Stimulated activated memory B cell treated with anti-CD40 and anti-IgM and Interleukin-4, amounts not matched to agents 10 μg/mL and 1 μg/mL and 100 μg/mL, for 72 hours (primary cell): ENCODE data around the gene PIKFYVE.
"Not testable (repeated sequence)": the region's sequence is repeated elsewhere in the genome, so short reads cannot be mapped to it uniquely, and the experiment has no call there.

ENCODE experiments used
- ATAC-seq: fragments of 150-1000 bp; cut with Tn5 transposase; 2 replicates; pipeline ENCODE4 v1.10.0; 2021
- H3K27ac Mint-ChIP-seq: one replicate; pipeline ENCODE4 v1.8.0; 2022; ENCODE audit warnings: mild to moderate bottlenecking, mixed read lengths
- H3K27me3 Mint-ChIP-seq: one replicate; pipeline ENCODE4 v1.8.0; 2022; ENCODE audit warnings: mixed read lengths
- H3K36me3 Mint-ChIP-seq: one replicate; pipeline ENCODE4 v1.8.0; 2022; ENCODE audit warnings: mixed read lengths
- H3K4me1 Mint-ChIP-seq: one replicate; pipeline ENCODE4 v1.8.0; 2022; ENCODE audit warnings: mixed read lengths
- H3K4me3 Mint-ChIP-seq: one replicate; pipeline ENCODE4 v1.8.0; 2022; ENCODE audit warnings: mild to moderate bottlenecking, moderate library complexity, mixed read lengths
- H3K9me3 Mint-ChIP-seq: one replicate; pipeline ENCODE4 v1.8.0; 2022; ENCODE audit warnings: mixed read lengths

The PIKFYVE gene

GRCh38 chr2:208356420-208356819 is 90.4 kb downstream of the PIKFYVE start:
- peaks cover 46% of the 10 kb centered on the region for H3K36me3 Mint-ChIP-seq
- H3K27me3 Mint-ChIP-seq, H3K27ac Mint-ChIP-seq: not testable (repeated sequence)

GRCh38 chr2:208356846-208357574 is 91.0 kb downstream of the PIKFYVE start:
- H3K27ac Mint-ChIP-seq = peak overlapping the region; percentile 22
- no peak for ATAC-seq

More at GRCh38 chr2:208356420-208356819, 90.4 kb downstream of the PIKFYVE start:
- H3K4me1 Mint-ChIP-seq, H3K4me3 Mint-ChIP-seq, ATAC-seq, H3K9me3 Mint-ChIP-seq: not testable (repeated sequence)

GRCh38 chr2:208358758-208359631 is 92.9 kb downstream of the PIKFYVE start:
- no peak for ATAC-seq
- H3K4me1 Mint-ChIP-seq = peaks cover 7% of the 10 kb centered on the region
- no peaks in the 10 kb centered on the region for H3K9me3 Mint-ChIP-seq
- no peaks in the 10 kb centered on the region for H3K27me3 Mint-ChIP-seq
- H3K4me3 Mint-ChIP-seq = peak overlapping the region; percentile 71
- H3K36me3 Mint-ChIP-seq = peaks cover 32% of the 10 kb centered on the region
- peak overlapping the region; percentile 64 for H3K27ac Mint-ChIP-seq

More at GRCh38 chr2:208356846-208357574, 91.0 kb downstream of the PIKFYVE start:
- no peaks in the 10 kb centered on the region for H3K9me3 Mint-ChIP-seq
- H3K36me3 Mint-ChIP-seq = peaks cover 43% of the 10 kb centered on the region
- no peaks in the 10 kb centered on the region for H3K27me3 Mint-ChIP-seq
- no peaks in the 10 kb centered on the region for H3K4me1 Mint-ChIP-seq
- H3K4me3 Mint-ChIP-seq = no peak overlapping the region

GRCh38 chr2:208359632-208359986 is 93.6 kb downstream of the PIKFYVE start:
- no peaks in the 10 kb centered on the region for H3K27me3 Mint-ChIP-seq
- peaks cover 28% of the 10 kb centered on the region for H3K36me3 Mint-ChIP-seq
- no peak for ATAC-seq
- H3K27ac Mint-ChIP-seq = peak overlapping the region; percentile 64
- peaks cover 7% of the 10 kb centered on the region for H3K4me1 Mint-ChIP-seq
- H3K9me3 Mint-ChIP-seq = no peaks in the 10 kb centered on the region
- peak overlapping the region; percentile 71 for H3K4me3 Mint-ChIP-seq

- Mint-ChIP-seq H3K36me3 (peaks cover 28% of the 10 kb centered on the region), H3K4me1 (peaks cover 7% of the 10 kb centered on the region), H3K27me3 (no peaks in the 10 kb centered on the region), H3K4me3 (no peak overlapping the region), H3K27ac (no peak overlapping the region), H3K9me3 (peaks cover 5% of the 10 kb centered on the region)
- peak; percentile 36 for ATAC-seq
These were observed 94.4 kb downstream of the PIKFYVE start for GRCh38 chr2:208360259-208361076.

DNA sequence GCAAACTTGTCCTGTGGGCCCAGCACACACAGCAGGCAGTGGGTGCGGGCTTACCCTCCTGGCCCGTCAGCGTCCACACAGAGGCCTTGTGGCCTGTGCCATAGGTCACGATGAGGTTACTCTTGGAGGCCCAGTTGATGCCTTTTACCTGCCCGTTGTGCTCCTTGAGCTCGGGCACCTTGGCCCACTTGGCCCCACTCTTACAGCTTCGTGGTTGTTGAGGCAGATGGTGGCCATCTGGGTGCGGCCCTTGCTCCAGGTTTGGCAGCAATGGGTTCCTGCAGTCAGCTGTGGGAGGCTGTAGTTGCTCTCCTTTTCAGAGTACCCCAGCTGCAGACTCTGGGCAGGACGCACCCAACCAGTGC is 95.0 kb downstream of the PIKFYVE start:
- Mint-ChIP-seq H3K36me3 (peaks cover 27% of the 10 kb centered on the region), H3K27ac (no peak overlapping the region), H3K4me3 (no peak overlapping the region), H3K4me1 (peaks cover 10% of the 10 kb centered on the region), H3K9me3 (peaks cover 5% of the 10 kb centered on the region), H3K27me3 (no peaks in the 10 kb centered on the region)
- ATAC-seq = no peak

- peaks cover 26% of the 10 kb centered on the region for H3K36me3 Mint-ChIP-seq
- ATAC-seq = no peak
- H3K27ac Mint-ChIP-seq = no peak overlapping the region
These were observed 97.4 kb downstream of the PIKFYVE start for GRCh38 chr2:208363485-208363884.

GRCh38 chr2:208366215-208367127 is 100.4 kb downstream of the PIKFYVE start:
- Mint-ChIP-seq H3K4me1 (peaks cover 20% of the 10 kb centered on the region), H3K4me3 (peak overlapping the region; percentile 12), H3K9me3 (peaks cover 5% of the 10 kb centered on the region), H3K27me3 (no peaks in the 10 kb centered on the region), H3K27ac (peak overlapping the region; percentile 70), H3K36me3 (peaks cover 10% of the 10 kb centered on the region)
- peak; percentile 85 for ATAC-seq

More at GRCh38 chr2:208363485-208363884, 97.4 kb downstream of the PIKFYVE start:
- H3K27me3 Mint-ChIP-seq = no peaks in the 10 kb centered on the region
- no peak overlapping the region for H3K4me3 Mint-ChIP-seq
- peaks cover 5% of the 10 kb centered on the region for H3K9me3 Mint-ChIP-seq
- H3K4me1 Mint-ChIP-seq = peaks cover 20% of the 10 kb centered on the region

GRCh38 chr2:208369091-208369490 is 103.0 kb downstream of the PIKFYVE start:
- ATAC-seq = no peak
- no peak overlapping the region for H3K27ac Mint-ChIP-seq
- peaks cover 13% of the 10 kb centered on the region for H3K4me1 Mint-ChIP-seq
- H3K27me3 Mint-ChIP-seq = no peaks in the 10 kb centered on the region
- peaks cover 5% of the 10 kb centered on the region for H3K9me3 Mint-ChIP-seq
- no peak overlapping the region for H3K4me3 Mint-ChIP-seq
- peaks cover 8% of the 10 kb centered on the region for H3K36me3 Mint-ChIP-seq

GRCh38 chr2:208370881-208371633 is 105.0 kb downstream of the PIKFYVE start:
- H3K27ac Mint-ChIP-seq = no peak overlapping the region

DNA sequence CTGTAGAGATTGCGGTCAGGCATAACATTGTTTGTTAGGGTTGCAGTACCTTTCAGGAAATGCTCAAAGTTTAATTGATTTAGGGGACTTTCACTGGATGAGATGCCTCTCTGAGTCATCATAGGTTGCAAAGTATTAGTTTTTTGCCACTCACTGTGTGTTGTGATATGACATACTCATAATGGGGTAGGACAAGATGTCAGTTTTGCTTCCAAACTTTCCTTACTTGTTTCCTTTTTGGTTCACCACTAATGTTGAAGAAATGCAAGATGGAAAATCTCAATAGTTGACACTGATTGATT is 105.5 kb downstream of the PIKFYVE start:
- Mint-ChIP-seq H3K4me1 (peaks cover 5% of the 10 kb centered on the region), H3K4me3 (no peak overlapping the region), H3K27me3 (no peaks in the 10 kb centered on the region), H3K36me3 (no peaks in the 10 kb centered on the region), H3K9me3 (no peaks in the 10 kb centered on the region), H3K27ac (no peak overlapping the region)
- no peak for ATAC-seq

More at GRCh38 chr2:208370881-208371633, 105.0 kb downstream of the PIKFYVE start:
- Mint-ChIP-seq H3K36me3 (no peaks in the 10 kb centered on the region), H3K9me3 (no peaks in the 10 kb centered on the region), H3K27me3 (no peaks in the 10 kb centered on the region), H3K4me3 (no peak overlapping the region), H3K4me1 (peaks cover 11% of the 10 kb centered on the region)
- no peak for ATAC-seq

DNA sequence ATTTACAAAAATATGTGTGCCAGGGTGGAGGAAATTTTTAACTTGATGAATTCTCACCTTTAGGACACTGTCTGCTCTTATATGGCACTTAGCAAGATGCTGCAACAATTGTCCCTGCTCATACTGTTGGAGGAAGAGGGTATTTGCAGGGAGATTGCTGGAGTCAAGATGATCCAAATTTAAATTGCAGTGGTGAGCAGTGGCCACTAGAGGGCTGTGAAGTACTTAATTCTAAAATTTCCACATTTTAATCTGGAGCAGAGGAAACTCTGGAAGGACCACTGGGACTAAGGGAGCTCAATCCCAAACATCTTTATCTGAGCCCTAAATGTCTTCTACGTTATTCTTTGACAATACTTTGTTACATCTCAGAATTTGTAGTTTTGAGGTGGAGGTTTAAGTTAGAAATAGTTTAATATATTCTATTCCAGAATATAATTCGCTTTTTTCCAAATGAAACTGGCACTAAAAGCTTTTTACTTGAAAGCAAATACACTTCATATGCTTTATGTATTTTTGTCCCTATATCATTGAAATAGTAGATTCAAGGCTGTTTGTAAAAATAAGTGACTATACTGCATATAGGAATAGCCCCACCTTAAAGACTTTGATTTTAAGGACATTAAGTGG is 107.5 kb downstream of the PIKFYVE start:
- no peak overlapping the region for H3K4me3 Mint-ChIP-seq
- H3K36me3 Mint-ChIP-seq = no peaks in the 10 kb centered on the region
- no peaks in the 10 kb centered on the region for H3K4me1 Mint-ChIP-seq
- no peak for ATAC-seq
- H3K27me3 Mint-ChIP-seq = no peaks in the 10 kb centered on the region
- H3K9me3 Mint-ChIP-seq = no peaks in the 10 kb centered on the region
- H3K27ac Mint-ChIP-seq = no peak overlapping the region

DNA sequence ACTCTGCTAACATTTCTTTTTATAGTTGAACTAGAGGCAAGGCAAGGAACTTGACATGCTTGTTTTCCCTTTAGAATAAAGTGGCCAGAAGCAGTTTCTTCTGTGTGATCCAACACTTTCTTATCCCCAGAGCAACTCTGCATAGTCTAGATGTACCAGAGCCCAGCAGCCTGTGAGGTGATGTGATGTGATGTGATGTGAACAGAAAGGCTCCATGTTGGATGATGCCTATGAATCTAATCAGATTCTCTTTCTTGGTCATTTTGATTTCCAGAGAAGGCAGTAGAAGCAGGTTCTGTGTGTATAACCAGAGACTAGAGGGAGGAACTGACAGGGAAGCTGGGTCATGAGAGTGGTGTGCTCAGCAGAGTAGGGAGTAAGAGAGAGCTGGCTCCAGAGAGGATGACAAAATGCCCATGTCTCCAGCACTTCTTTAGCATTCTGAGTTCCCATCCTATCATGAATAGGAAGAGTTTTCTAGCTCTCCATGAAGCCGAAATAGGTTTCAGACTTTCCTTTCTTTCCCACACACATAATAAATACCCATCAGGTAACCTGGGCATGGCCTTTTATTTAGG is 109.5 kb downstream of the PIKFYVE start:
- no peaks in the 10 kb centered on the region for H3K36me3 Mint-ChIP-seq
- H3K4me3 Mint-ChIP-seq = no peak overlapping the region
- H3K27me3 Mint-ChIP-seq = no peaks in the 10 kb centered on the region
- no peak for ATAC-seq
- H3K9me3 Mint-ChIP-seq = no peaks in the 10 kb centered on the region
- H3K4me1 Mint-ChIP-seq = no peaks in the 10 kb centered on the region
- H3K27ac Mint-ChIP-seq = no peak overlapping the region
